Breast epithelium (tissue), 3 donors: ENCODE results near the gene VAMP5.

Source experiments
- CTCF ChIP-seq, 3 donors: fragments of 450-650 bp; IDR thresholded peaks; one replicate each; pipeline ENCODE4 v1.5.1; 2016 to 2017; ENCODE audit warnings: antibody characterized with exemption in 3 of 3, mild to moderate bottlenecking in 3 of 3, moderate library complexity in 3 of 3
- POLR2A ChIP-seq: fragments of 450-650 bp; IDR thresholded peaks from one replicate; pipeline ENCODE4 v1.6.1; 2016; ENCODE audit warnings: antibody characterized with exemption, mild to moderate bottlenecking, moderate library complexity

GRCh38 chr2:85554980-85555612 lies 29.1 kb upstream of the VAMP5 start:
- TF ChIP-seq POLR2A: no peak
- no peak for TF ChIP-seq CTCF (IDR thresholded peaks at IDR 0.05)
